Measurements from ENCODE around the gene TUBGCP6. TPM values are rescaled to one million over a fixed set of nuclear protein-coding genes. Genes with fewer than 3 reads are reported as not detected.

TUBGCP6 gene
- total and polyA plus RNA-seq, 10 of the 15 experiments (the other 5 are each of a cell fraction or from before 2014, with no cell fraction given): 0.74 to 41.4 (median 19.4) TPM

- no TSS peak for BruUV-seq (replicated peaks)
- ChIA-PET CTCF (interaction anchor here (0.7 kb wide), 1 partner anchor 88 kb away, joined by 3 read pairs; no protein-coding TSS in a partner anchor), RAD21 (ENCODE audit: unreplicated experiment) (no interaction called here), SMC1A (ENCODE audit: uncharacterized antibody, unreplicated experiment) (no interaction called here), POLR2A (no interaction called here)
- FAIRE-seq (no peak), DNase-seq (ENCODE audit: low read depth, low spot score) (no peak), ATAC-seq (no peak)
- Histone ChIP-seq H3K27ac (ENCODE audit: control insufficient read depth, insufficient read depth) (no peak overlapping the region), H3K9me3 (replicated peaks; ENCODE audit: control insufficient read depth, insufficient read depth, low read length) (no peaks in the 10 kb centered on the region), H3K4me3 (no peak overlapping the region), H3K9ac (ENCODE audit: control insufficient read depth, insufficient read depth, low read length) (no peak overlapping the region), H2AFZ (ENCODE audit: control insufficient read depth, low read depth, low read length) (no peak overlapping the region), H3K79me2 (ENCODE audit: control insufficient read depth, insufficient read depth, low read length) (peaks cover 9% of the 10 kb centered on the region), H3K4me1 (ENCODE audit: control insufficient read depth, insufficient read depth, low read length) (peaks cover 16% of the 10 kb centered on the region), H4K20me1 (ENCODE audit: control insufficient read depth, insufficient read depth) (no peaks in the 10 kb centered on the region), H3K4me2 (ENCODE audit: control insufficient read depth, insufficient read depth) (no peak overlapping the region), H3K36me3 (ENCODE audit: control insufficient read depth in 2 of 2, insufficient read depth in 2 of 2, low read length in 1 of 2) (no peaks in the 10 kb centered on the region; a peak in 2 of 4 replicates), H3K27me3 (replicated peaks in 1 of 2; ENCODE audit: control insufficient read depth in 2 of 2, insufficient read depth in 2 of 2, low read length in 1 of 2) (no peaks in the 10 kb centered on the region)
- TF ChIP-seq BCL3 (IDR thresholded peaks at IDR 0.05; ENCODE audit: borderline replicate concordance, insufficient read depth, low read depth, low read length, poor library complexity, severe bottlenecking) (no peak), CREB1 (IDR thresholded peaks at IDR 0.05; ENCODE audit: low read depth) (no peak), CTCF (IDR thresholded peaks at IDR 0.05 in 2 of 3, conservative IDR thresholded peaks at IDR 0.05 in 1 of 3; ENCODE audit: control insufficient read depth in 2 of 3, extremely low read depth in 1 of 3, insufficient read depth in 1 of 3, low read depth in 3 of 3, low read length in 3 of 3) (no peak), SKIL (IDR thresholded peaks at IDR 0.05; ENCODE audit: low read depth, poor library complexity, severe bottlenecking) (no peak), ZNF274 (IDR thresholded peaks at IDR 0.05; ENCODE audit: insufficient read depth, insufficient read length) (no peak)
- in situ Hi-C loops (cut with MboI) (loop anchor here (10.0 kb wide), 2 partner anchors 241 to 361 kb away; no protein-coding TSS in a partner anchor), intact Hi-C loops (cut with micrococcal nuclease; ENCODE audit: unreplicated experiment) (loop anchor here (5.0 kb wide), 2 partner anchors 243 to 438 kb away; no protein-coding TSS in a partner anchor)
- WGBS (ENCODE audit: insufficient coverage, insufficient replicate concordance, low lambda C conversion rate, missing lambda C conversion rate): 73% methylated on average over 8 of the region's 8 CpGs
These were observed 9.1 kb upstream of the TUBGCP6 start for GRCh38 chr22:50253941-50254340.
